LNCaP clone FGC (cell line): Measurements from ENCODE around the gene EFCAB14.

Experiments used
- DNase-seq: peaks from one replicate; pipeline ENCODE4 v3.0.0-alpha.2; 2011; ENCODE audit warnings: low read depth
- H3K4me3 ChIP-seq: 2 replicates; pipeline ENCODE4 v1.5.1; 2011; ENCODE audit warnings: mild to moderate bottlenecking, low read depth, low read length, control low read depth
- TF ChIP-seq, protein P1 (sequence below): IDR thresholded peaks from 2 replicates; pipeline ENCODE4 v1.5.1; 2012; ENCODE audit warnings: mild to moderate bottlenecking; ENCODE audit not compliant: control insufficient read depth, insufficient read depth; ENCODE audit errors: extremely low read depth

EFCAB14 gene

GRCh38 chr1:46676531-46676930, 42.4 kb downstream of the EFCAB14 start:
- TF ChIP-seq, protein P1, sequence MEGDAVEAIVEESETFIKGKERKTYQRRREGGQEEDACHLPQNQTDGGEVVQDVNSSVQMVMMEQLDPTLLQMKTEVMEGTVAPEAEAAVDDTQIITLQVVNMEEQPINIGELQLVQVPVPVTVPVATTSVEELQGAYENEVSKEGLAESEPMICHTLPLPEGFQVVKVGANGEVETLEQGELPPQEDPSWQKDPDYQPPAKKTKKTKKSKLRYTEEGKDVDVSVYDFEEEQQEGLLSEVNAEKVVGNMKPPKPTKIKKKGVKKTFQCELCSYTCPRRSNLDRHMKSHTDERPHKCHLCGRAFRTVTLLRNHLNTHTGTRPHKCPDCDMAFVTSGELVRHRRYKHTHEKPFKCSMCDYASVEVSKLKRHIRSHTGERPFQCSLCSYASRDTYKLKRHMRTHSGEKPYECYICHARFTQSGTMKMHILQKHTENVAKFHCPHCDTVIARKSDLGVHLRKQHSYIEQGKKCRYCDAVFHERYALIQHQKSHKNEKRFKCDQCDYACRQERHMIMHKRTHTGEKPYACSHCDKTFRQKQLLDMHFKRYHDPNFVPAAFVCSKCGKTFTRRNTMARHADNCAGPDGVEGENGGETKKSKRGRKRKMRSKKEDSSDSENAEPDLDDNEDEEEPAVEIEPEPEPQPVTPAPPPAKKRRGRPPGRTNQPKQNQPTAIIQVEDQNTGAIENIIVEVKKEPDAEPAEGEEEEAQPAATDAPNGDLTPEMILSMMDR = no peak
- H3K4me3 ChIP-seq = no peak overlapping the region
- no peak for DNase-seq

GRCh38 chr1:46675549-46676314, 43.2 kb downstream of the EFCAB14 start:
- TF ChIP-seq, protein P1 = no peak
- no peak for DNase-seq

GRCh38 chr1:46673749-46674182, 45.1 kb downstream of the EFCAB14 start:
- no peak overlapping the region for H3K4me3 ChIP-seq
- DNase-seq = no peak
- TF ChIP-seq, protein P1 = no peak

More at GRCh38 chr1:46675549-46676314, 43.2 kb downstream of the EFCAB14 start:
- no peak overlapping the region for H3K4me3 ChIP-seq

DNA sequence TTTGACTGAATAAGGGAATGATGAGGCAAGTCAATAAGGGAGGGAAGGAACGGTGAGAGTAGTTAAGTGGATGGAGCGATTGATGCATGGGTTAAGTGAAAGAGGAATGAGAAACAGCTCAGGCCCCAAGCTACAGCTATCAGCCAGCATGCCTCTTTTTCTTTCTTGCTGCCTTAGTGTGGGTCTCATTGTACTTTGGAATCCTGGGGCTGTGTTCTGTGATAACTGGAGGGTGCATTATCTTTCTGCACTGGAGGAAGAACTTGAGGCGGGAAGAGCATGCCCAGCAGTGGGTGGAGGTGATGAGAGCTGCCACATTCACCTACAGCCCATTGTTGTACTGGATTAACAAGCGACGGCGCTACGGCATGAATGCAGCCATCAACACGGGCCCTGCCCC, 46.2 kb downstream of the EFCAB14 start:
- DNase-seq = no peak
- TF ChIP-seq, protein P1 = no peak
- no peak overlapping the region for H3K4me3 ChIP-seq

DNA sequence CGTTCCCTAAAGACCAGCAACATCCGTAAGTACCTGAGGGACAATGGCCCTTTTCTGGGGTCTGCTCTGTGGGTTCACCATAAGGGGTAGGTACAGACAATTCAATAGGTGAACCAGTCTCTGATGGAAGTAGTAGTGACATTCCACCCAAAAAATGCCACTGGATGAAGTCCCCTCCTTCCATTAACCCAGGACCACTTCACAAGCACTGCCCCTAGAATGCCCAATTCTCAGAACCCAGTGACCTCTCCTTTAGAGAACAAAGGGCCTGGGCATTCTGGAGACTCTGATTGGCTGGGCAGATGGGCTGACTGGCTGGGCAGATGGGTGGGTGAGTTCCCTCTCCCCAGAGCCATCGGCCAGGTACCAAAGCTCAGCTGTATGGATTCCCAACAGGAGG, 47.4 kb downstream of the EFCAB14 start, which contains the start of gene TEX38:
Gene TEX38, plus strand, starts transcription at position 301 of the 400 bp plus-strand sequence. Its CDS starts 81 bp downstream, at position 382.
- DNase-seq = no peak
- H3K4me3 ChIP-seq = no peak within 1 kb of the TSS
- TF ChIP-seq, protein P1 = no peak

- DNase-seq = no peak
- TF ChIP-seq, protein P1 = no peak
- H3K4me3 ChIP-seq = no peak overlapping the region
Observed at GRCh38 chr1:46670134-46670533, 48.8 kb downstream of the EFCAB14 start.
